ENCODE data around the gene VAMP2.
"Not testable (repeated sequence)": the region's sequence is repeated elsewhere in the genome, so short reads cannot be mapped to it uniquely, and the experiment has no call there.

The VAMP2 gene

DNA sequence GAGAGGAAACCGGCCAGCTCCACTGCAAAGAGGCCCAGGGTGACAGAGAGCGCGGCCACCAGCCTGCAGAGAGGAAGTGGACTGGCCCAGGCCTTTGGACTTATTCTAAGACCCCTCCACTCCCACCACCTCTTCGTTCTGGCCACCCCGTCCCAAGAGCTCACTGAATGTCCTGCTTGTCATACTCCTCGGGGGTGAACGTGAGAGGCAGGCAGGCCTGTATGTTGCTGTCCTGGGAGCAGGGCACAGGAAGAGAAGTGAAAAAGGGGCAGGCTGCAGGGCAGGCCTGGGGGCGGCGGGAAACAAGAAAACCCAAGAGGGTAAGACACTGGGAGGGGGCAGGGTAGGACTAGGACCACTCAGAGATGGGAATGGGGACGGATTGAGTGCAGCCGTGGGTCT lies 13.0 kb upstream of the VAMP2 start:
- no peak for DNase-seq

DNA sequence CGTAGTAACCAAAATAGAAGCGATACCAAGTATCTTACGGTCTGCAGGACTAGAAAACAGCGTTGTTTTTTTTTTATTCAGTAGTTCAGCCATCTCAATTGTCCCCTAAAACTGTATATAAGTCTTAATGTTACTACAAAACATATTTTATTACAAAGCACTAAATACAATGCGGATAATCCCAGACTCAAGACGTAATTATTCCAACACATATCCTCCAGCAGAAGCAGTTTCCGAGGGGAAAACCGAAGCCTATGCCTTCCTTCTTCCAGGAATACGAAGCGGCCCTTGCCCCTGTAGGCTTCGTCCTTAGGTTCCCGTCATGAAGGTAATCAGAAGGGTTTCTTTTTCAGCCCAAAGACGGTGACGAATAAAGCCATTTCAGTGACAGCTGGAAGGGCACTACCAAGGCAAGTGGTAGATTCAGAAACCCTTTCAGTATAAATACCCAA lies 11.1 kb upstream of the VAMP2 start:
- DNase-seq: no peak

DNA sequence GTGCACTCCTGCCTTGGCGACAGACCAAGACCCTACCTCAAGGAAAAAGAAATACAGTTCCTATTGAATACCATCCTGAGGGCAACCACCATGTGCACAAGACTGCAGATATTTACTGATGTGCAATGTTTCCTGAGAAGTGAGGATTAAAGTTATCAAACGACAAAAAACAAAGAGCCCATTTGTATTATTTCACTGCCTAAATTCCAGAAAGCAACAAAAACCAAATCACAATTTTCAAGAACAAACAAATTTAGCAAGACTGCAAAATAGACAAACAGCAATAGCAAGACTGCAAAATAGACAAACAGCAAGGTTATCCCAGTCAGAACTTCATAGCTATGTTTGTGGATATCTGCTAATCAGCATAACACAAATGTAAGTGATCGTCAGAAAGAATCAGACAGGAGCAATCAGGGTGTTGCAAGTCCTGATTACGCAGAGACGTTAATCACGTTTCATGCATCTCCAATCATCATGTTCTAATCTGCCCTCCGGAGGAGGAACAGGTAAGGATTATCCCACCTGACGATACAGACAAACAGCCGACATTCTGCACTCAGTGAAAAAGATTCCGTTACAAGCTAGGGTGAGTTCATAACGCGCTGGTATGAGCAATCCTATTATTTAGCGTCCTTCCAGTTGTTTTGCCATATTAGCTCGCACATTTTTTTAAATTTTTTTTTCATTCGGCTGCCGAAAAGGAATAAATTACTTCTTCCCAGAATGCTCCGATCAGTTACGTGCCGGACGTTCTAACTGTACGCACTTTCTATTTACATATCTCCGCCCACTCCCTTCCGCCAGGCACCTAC lies 10.5 kb upstream of the VAMP2 start:
- DNase-seq: peak; percentile 98

DNA sequence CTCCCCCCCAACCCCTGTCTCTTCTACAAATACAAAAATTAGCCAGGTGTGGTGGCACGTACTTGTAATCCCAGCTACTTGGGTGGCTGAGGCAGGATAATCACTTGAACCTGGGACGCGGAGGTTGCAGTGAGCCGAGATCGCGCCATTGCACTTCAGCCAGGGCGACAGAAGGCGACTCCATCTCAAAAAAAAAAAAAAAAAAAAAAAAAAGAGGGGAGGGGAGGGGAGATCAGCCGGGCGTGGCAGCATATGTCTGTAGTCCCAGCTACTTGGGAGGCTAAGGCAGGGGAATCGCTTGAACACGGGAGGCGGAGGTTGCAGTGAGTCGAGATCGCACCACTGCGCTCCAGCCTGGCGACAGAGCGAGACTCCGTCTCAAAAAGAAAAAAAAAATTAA lies 7.4 kb upstream of the VAMP2 start:
- DNase-seq: not testable (repeated sequence)

DNA sequence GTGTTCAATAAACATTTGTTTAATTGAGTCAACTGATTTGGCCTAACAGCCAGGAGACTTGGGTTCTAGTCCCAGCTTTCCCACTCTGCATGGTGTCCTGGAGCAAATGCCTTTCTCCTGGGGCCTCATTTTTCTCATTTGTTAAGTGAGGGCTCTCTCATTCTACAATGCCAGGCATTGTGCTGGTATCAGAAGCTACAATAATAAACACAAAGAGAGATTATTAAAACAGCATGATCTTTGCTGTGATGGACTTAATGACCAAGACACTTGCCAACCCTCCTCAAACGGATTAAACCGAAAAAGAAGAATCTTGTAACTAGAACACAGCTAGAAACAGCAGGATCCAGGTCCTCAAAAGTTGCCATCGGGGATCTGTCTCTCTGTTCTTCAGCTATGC lies 4.8 kb upstream of the VAMP2 start:
- DNase-seq: no peak

DNA sequence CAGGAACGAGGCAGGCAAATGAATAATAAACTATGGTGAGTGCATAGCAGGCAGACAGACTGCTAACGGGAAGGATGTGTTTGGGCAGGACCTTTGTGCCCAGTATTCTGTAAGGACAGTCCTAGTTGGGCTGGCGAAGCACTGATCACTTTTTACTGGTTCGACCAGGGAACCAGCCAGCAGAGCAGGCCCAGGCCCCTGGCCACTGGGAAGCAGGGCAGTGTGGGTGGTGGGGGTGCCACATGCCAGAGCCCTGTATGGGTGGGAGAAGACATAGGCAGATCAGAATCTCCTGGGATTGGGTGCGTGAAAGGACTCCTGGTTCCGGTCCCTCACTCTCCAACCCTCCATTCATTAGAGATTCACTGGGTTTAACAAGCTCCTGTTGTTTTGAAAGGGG lies 4.0 kb upstream of the VAMP2 start:
- DNase-seq: no peak

DNA sequence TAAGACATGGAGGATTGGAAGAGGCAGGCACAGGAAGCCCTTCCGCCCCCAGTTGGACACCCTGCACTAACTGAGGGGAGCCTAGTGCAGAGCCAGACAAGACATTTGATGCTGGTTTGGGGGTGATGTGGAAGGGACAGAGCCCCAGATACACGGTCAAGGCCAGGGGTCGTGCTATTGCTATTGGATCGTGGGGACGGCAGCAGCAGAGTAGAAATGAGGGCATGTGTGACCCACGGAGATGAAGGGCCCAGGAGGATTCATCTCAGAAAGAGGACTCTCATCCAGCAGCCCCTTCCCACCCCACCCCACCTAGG lies 2.0 kb upstream of the VAMP2 start:
- no peak for DNase-seq

DNA sequence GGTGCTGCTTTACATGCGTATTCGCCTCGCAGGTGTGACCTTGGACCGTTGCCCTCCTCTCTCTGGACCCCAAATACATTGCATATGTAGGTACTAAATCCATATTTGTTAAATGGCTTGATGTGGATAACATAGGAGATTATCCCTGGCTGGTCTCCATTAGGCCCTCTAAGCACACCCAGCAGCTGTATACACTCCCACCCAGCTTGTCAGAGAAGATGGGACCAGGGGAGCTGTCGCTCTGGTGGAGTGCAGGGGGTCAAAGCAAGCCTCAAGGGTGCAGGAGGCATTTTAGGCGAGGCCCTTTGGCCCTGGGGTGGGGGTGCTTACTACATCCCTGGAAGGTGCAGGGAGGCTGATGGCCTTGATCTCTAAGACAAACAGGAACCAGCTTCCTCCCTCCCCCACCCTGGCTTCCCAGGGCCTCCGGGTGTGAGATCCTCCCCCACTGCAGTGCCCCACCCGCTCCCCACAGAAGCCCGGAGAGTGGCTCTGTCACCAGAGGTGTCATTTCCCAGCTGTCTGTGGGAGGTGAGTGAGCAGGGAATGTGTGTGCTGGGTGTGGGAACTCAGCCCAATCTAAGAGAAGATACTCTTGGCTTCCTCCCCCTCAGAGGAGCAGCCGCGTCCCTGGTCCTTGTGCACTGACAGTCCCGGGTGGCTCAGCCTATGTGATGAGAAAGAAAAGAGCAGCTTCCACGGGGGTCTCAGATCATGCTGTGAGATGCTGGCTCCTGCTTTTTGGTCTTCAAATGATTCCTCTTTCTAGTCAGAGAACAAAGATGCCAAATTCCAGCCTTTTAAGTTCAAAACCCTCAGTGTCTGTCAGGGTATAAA lies 1.4 kb upstream of the VAMP2 start:
- DNase-seq: peak; percentile 78

DNA sequence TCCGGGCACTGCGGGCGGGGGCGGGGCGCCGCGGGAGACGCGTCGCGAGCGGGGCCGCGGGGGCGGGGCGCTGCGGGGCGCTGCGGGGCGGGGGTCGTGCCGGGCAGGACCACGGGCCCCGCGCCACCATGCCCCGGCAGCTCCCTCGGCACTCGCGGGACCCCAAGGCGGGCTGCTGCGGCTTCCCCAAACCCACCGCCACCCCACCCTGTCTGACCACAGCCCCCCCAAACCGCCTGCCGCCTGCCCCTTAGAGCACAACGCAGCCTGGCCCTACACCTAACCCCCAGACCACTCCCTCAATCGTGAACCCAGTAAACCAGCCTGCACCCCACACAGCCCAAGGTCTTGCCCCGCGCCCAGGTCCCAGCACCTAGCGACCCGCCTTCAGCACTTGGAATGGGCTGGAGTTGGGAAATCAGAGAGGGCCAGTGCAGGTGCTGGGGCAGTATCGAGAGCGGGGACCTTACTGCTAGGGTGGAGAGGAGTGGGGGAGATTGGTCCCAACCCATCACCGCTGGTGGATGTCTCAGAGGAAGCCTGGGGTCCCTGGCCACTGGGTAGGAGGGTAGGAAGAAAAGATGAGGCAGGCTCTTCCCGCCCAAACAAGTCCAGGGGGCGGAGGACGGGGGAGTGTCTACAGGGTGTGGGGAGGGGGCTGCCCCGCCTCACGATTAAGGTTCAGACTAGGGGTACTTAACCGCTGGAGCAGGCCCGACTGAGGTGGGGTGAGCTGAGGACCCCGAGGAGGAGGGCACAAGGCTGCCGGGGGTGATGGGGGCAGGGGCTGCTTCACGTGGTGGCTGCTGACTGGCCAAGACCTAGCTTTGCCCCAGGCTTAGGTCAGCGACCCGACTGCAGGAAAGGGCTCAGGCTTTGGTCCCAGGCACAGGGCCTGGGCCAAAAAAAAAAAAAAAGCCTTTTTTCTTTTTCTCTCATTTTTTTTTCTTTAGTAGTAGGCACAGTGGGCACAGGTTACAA lies 539 bp upstream of the VAMP2 start:
- DNase-seq: no peak

DNA sequence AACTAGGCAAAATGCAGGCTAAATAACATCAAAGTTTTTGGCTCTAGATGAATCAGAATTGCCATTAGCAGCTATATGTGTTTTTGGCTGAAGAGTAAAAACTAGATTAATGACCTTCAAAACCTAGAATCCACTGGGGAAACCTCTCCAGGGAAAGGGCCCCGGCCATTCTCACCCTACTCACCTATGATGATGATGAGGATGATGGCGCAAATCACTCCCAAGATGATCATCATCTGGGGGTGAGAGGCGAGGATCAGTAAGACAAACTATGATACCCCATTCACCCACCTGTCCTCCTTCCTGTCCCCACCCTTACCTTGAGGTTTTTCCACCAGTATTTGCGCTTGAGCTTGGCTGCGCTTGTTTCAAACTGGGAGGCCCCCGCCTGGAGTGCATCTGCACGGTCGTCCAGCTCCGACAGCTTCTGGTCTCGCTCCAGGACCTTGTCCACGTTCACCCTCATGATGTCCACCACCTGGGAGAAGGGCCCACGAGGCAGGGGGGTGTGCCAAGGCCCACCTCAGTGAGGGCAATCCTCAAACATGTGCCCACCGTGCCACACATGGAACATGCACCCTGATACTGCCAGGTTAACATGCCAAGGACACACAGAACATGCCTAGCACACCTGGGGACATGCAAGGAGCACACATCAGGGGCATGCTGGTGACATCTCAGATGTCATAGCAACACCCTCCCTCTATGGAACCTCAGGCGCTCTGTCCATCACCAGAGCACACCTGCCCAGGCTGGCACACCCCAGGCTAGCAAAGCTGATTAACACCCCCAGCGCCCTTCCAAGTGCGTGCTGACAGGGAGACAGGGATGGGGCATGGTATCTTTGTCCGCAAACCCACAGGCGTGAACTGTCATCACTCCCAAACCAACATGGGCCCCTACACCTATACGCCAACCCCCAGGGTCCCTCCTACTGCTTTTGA lies 1.2 kb downstream of the VAMP2 start:
- no peak for DNase-seq

DNA sequence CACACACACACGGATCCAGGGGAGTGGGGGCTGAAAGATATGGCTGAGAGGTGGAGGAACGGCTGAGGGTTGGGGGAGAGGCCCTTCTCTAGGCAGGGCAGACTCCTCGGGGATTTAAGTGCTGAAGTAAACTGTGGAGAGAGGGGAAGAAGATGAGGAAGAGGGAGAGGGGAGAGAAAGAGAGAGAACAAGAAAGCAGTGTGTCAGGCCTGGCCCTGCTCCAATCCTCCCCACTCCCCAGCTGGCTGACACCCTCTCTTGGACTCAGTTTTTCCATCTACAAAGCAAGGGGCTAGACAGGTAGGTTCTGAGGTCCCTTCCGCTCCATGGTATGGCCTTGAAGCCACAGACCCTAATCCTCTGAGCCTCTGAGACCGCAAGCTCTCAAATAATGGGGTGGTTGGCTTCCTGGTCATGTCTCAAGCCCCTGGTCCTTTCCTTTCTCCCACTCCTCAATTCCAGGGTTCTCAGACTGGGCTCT lies 2.0 kb downstream of the VAMP2 start:
- no peak for DNase-seq

DNA sequence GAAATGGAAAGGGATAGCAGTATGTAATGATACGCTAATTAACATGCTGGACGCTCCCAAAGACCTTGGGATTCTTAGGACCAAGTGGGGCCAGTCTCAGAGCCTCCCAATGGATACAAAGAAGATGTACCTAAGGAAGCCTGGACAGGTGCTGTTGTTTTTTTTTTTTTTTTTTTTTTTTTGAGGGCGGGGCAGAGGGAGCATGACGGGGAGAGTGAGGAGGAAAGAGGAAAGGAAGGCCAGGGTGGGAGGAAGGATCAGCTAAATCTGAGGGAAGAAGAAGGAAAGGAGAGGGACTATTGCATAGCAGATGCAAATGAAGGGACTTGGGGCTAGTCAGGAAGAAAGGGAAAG lies 2.5 kb downstream of the VAMP2 start:
- no peak for DNase-seq

DNA sequence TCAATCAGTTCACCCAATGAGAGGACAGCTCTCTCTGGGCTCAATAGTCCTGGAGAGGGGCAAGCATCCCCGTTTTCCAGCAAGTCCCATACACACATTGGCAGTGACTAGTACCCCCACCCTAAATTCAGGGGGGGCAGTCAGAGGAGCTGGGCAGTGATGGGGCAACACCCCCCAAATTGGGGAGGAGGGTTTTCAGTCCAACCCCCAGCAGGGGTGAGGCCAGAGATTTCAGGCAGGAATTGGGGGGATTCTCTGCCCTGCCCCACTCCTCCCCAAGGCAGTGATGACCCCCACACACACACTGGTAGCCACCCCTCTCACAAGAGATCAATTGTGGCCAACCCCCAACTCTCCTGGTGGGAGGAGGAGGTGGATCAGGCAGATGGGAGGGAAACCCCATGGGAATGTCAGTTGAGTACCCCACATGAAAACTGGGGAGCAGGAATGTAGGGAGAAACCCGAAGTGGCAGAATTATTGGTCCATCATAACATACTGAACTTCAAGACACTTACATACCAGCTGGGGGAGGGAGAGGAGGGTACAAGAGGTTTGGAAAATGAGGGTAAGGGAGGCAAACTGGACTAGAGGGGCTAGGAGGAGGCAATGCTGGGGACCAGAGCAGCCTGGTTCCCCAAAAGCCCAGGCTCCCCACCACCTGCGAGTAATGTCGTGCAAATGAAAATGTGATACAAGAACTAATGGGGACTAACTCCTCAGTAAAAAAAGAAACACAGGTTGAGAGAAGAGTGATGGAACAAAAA lies 3.1 kb downstream of the VAMP2 start:
- DNase-seq: no peak

DNA sequence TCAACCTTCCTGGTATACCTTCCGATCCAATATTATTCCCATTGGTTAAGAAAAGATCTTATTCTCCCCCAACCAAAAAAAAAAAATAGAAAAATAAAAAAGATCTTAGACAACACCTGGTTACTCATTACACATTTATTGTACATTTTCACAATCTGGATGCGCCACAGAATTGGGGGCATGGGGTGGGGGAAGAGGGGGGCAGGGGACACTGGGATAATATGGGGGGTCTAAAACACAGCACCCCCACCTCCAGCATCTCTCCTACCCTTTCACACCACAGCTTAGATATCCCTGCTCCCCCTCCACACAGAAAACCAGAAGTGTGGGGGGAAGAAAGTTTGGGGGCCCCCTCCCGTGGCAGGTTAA lies 3.7 kb downstream of the VAMP2 start:
- no peak for DNase-seq

DNA sequence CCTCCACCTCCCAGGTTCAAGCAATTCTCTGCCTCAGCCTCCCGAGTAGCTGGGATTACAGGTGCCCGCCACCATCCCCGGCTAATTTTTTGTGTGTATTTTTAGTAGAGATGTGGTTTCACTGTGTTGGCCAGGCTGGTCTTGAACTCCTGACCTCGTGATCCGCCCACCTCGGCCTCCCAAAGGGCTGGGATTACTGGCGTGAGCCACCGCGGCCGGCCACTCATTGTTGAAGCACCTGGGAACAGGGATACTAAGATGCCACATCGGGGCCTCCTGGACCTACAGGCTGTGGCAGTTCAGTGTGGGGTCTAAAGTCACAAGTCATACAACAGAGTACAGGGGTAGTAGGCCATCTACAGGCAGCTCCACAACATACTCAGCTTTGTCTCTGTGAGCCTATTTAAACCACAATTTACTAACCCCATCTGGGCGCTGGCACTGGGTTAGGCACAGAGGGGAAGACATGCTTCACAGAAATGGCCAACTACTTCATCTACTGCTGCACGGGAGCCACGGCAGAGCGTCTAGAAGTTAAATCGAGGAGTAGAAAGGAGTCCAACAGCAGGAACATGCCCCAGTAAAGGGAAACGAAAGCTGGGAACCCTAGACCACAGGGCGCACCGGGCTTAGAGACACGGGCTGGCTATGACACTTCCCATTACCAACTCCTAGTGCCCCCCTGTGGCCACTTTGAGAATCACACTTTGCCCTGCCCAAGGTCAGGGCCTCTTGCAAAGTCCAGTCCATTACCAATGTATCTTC lies 4.3 kb downstream of the VAMP2 start:
- peak; percentile 91 for DNase-seq

DNA sequence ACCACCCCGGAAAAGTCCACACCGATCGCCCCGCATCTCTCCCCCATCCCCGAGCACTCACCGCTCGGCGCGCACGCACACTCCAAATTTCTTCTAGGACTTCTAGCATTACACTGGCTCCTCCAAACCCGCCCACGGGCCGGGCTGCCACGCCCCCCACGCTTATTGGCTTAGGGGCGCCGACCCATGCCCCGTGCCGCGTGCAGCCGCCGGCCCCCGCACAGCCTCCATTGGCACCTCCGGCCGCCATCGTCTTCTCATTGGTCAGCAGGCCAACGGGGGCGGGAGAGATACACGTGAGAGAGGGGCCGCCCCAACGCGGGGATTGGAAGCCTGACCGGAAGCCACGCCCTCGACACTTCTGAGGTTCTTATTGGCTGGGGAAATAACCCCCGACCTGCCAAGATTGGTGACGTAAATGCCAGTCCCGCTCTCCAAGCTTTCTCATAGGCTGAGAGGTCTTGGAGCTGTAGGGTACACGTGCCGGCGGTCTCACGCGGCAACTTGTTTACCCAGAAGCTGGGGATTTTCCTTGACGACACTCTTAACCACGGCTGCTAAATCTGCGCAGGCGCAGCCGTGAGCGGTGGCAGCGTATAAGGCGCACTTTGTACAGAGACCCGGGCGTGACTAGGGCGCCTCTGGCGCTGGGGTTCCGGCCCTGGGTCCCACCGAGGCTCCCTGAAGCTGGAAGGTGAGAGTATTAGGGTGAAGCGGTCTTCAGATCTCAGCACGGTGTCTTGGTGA lies 6.3 kb downstream of the VAMP2 start:
- peak; percentile 100 for DNase-seq

DNA sequence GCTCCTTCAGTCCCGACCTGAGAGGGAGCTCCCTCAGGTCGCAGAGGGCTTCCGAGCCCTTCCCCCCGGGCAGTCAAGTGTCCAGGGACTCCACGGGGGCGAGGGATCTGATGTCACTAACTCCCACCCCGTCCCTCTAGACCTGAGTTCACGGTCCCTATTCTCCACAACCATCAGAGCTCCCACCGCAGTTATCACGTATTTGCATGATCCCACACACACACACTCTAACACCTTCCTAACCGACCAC lies 6.8 kb downstream of the VAMP2 start:
- no peak for DNase-seq

DNA sequence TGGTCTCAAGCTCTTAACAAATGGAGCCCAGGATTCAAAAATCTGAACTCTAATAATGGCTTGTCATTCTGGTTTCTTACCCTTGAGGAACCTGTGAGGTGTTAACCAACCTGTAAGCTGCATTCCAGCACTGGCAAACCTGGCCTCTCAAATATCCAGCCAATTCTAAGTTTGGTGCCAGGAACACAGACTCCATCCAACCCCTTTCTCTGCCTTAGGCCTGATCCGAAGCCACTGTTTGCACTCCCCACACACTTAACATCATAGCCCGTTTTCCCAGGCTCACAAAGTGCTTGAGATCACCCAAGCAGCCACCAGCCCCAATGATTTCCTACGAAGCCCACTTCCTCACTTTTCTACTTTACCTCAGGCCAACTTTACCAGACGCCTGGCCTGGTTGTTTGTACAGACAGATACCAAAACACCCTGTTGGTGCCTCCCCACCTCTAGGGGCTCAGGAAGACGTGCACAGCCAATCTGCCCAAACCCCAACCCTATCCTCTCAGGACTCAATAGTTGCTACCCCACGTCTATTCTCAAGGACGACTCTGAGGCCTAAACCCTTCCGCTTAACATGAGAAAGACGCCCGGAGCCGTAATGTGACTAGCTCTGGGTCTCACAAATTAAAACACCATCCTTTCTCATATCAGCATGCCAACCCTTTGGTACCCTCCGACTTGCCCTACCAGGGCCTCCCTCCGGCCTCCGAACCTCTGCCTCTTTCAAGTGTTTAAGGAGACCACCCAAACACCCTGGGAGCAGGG lies 7.3 kb downstream of the VAMP2 start:
- peak; percentile 40 for DNase-seq

DNA sequence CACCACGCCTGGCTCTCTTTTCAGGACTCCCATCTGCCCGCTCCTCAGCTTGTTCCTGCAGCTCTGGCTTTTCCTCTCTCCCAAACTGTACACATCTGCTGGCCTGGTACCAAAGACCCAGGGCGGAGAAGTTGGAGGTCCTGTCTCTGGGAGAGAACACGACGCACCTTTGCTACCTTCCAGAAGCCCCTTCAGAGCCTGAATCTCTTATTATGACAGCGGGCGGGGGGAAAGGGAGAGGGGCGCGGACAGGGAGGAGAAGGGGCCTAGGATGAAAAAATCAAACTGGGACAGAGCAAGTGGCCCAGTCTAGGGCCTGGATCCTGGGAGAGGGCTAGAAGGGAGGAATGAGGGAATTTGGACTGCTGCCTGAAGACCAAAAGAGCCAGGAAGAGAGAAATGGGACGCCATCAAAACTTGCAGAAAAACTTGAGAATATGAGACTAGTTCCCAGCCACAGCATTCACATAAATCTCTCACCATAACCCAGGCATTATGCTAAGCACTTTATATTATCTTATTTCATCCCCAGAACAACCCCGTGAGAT lies 8.1 kb downstream of the VAMP2 start:
- no peak for DNase-seq

Data from hematopoietic multipotent progenitor cell treated with erythropoietin and hydrocortisone succinate and interleukin-3 and kit ligand, for 8 days (in vitro differentiated cells).